ENCODE measurements around the gene KRT79. TPM values are rescaled to one million over a fixed set of nuclear protein-coding genes. Genes with fewer than 3 reads are reported as not detected.

The KRT79 gene
- total RNA-seq, 1 donor from 2014 or later, result not detected

DNA sequence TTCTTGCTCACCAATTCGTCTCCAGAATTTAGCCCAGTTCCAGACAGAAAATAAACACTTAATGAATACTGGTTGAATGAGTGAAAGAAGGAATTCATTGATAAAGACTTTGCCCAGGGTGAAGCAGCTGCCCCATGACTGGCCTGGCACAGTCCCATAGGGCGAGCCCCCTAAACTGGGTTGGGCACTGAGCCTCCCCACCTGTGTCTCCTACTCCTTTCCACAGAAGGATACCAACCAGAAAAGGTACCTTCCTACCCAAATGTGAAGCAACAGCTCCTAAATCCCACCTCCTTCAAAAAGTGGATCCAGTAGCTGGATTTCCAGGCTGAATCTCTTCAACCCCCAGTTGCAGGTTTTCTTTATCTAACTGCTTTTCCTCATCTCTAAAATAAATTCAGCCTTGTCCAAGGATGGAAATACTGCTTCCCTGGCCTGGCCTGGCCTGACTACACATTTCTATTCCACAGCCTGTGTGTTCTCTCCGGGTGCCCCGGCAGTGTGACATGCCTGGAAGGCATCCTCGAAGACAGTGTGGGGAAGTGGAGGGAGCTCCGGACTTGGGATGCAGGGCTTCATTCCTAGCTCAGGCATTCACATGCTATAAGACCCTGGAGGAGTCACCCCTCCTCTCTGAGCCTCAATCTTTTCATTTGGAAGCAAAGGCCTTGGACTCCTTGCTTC, 45.8 kb downstream of the KRT79 start:
- Mint-ChIP-seq H3K27me3 (ENCODE audit: unreplicated experiment) (peaks cover 6% of the 10 kb centered on the region), H3K36me3 (ENCODE audit: low read depth, unreplicated experiment) (no peaks in the 10 kb centered on the region), H3K9me3 (ENCODE audit: unreplicated experiment) (no peaks in the 10 kb centered on the region), H3K4me1 (ENCODE audit: unreplicated experiment) (no peaks in the 10 kb centered on the region), H3K27ac (ENCODE audit: unreplicated experiment) (no peak overlapping the region), H3K4me3 (ENCODE audit: unreplicated experiment) (no peak overlapping the region)
- TF ChIP-seq, protein P1, sequence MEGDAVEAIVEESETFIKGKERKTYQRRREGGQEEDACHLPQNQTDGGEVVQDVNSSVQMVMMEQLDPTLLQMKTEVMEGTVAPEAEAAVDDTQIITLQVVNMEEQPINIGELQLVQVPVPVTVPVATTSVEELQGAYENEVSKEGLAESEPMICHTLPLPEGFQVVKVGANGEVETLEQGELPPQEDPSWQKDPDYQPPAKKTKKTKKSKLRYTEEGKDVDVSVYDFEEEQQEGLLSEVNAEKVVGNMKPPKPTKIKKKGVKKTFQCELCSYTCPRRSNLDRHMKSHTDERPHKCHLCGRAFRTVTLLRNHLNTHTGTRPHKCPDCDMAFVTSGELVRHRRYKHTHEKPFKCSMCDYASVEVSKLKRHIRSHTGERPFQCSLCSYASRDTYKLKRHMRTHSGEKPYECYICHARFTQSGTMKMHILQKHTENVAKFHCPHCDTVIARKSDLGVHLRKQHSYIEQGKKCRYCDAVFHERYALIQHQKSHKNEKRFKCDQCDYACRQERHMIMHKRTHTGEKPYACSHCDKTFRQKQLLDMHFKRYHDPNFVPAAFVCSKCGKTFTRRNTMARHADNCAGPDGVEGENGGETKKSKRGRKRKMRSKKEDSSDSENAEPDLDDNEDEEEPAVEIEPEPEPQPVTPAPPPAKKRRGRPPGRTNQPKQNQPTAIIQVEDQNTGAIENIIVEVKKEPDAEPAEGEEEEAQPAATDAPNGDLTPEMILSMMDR (IDR thresholded peaks at IDR 0.05; ENCODE audit: unreplicated experiment), result no peak
- DNase-seq (ENCODE audit: low spot score), result no peak

DNA sequence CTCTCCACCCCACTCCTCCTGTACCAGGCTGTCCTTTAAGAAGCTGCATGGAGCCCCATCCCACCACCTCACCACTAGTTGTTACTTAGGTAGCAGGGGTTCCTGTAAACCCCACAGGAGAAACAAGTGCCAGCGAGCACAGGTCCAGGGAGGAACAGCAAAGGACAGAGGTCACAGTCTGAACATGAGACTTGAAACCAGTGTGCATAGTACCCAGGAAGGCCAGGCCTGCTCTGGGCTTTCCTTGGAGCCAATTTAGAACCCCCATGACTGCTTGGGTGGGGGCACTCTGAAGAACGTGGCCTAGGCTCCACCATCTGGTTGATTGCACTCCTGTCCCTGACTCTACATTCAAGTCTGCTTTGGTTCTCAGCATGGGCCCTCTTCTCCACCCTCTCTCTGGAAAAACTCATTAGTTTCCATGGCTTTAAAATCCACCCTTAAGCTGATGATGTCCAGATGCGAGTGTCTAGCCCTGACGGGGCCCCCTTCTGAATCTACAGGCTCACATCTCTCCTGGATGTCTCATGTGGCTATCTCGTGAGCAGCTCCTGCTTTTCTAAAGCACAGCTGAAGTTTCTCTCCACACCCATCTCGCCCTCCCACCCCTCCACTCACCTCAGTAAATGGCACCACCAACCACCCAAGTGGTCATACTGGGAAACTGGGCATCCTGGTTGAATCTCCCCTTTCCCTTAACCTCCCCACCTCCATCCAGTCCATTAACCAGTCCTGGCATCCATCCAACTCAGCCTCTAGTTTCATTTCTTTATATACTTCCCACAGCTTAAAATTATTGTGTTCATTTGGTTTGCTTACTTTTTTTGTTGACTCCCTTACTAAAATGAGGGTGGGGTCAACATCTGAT, 46.6 kb downstream of the KRT79 start:
- H3K27me3 Mint-ChIP-seq (ENCODE audit: unreplicated experiment), result peaks cover 6% of the 10 kb centered on the region
- no peak for DNase-seq (ENCODE audit: low spot score)
- H3K4me1 Mint-ChIP-seq (ENCODE audit: unreplicated experiment), result no peaks in the 10 kb centered on the region
- TF ChIP-seq, protein P1 (IDR thresholded peaks at IDR 0.05; ENCODE audit: unreplicated experiment), result no peak
- no peaks in the 10 kb centered on the region for H3K9me3 Mint-ChIP-seq (ENCODE audit: unreplicated experiment)
- no peaks in the 10 kb centered on the region for H3K36me3 Mint-ChIP-seq (ENCODE audit: low read depth, unreplicated experiment)
- no peak overlapping the region for H3K27ac Mint-ChIP-seq (ENCODE audit: unreplicated experiment)
- no peak overlapping the region for H3K4me3 Mint-ChIP-seq (ENCODE audit: unreplicated experiment)

DNA sequence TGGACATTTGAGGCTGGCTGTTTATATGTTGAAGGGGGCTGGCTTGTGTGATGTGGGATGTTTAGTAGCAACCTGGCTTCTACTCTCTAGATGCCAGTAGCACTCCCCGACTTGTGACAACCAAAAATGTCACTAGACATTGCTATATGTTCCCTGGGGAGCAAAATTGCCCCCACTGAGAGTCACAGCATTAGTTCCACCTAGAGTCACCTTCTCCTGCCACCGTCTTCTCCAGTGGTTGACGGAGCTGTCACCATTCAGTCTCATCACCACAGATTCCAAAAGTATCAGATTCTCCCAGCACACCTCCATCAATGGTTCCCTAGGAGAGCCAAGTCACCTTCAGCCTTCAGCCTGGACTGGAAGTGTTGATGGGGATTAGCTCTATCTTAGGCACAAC, 49.2 kb downstream of the KRT79 start:
- DNase-seq (ENCODE audit: low spot score), result no peak
- no peaks in the 10 kb centered on the region for H3K36me3 Mint-ChIP-seq (ENCODE audit: low read depth, unreplicated experiment)
- peaks cover 8% of the 10 kb centered on the region for H3K27me3 Mint-ChIP-seq (ENCODE audit: unreplicated experiment)
- no peaks in the 10 kb centered on the region for H3K9me3 Mint-ChIP-seq (ENCODE audit: unreplicated experiment)
- H3K4me1 Mint-ChIP-seq (ENCODE audit: unreplicated experiment), result no peaks in the 10 kb centered on the region
- no peak overlapping the region for H3K4me3 Mint-ChIP-seq (ENCODE audit: unreplicated experiment)
- no peak overlapping the region for H3K27ac Mint-ChIP-seq (ENCODE audit: unreplicated experiment)
- TF ChIP-seq, protein P1 (IDR thresholded peaks at IDR 0.05; ENCODE audit: unreplicated experiment), result no peak

DNA sequence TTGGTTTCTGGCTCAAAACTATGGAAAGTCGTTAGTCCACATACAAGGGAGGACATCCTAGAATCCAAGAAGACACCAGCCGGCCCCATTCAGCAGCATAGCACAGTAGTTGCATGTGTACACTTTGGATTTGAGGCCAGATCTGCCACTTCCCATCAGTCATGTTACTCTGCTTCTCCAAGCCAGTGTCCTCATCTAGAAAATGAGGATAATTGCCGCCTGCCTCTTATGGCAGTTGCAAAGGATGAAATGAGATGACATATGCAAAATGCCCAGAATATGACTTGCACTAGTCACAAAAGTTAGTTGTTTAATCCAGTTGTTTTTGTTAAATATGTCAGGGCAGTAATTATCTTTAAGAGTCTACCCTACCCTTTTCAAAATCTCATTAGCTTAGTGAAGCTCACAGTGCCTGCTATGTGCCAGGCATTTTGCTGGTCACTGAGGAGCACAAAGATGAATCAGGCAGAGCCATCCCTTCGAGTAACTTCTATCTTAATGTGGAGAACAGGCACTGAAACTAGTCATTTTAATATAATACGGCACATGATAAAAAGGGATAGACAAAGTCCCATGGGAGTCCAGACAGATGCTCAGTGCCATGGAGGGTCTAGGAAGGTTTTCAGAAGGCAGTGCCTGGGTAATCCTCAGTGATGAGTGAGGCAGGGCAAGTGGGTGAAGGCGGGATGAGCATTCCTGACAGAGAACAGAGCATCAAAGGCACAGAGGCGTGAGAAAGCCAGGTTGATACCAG, 50.4 kb downstream of the KRT79 start:
- no peak for DNase-seq (ENCODE audit: low spot score)
- no peak overlapping the region for H3K27ac Mint-ChIP-seq (ENCODE audit: unreplicated experiment)
- H3K36me3 Mint-ChIP-seq (ENCODE audit: low read depth, unreplicated experiment), result no peaks in the 10 kb centered on the region
- TF ChIP-seq, protein P1 (IDR thresholded peaks at IDR 0.05; ENCODE audit: unreplicated experiment), result no peak
- peaks cover 5% of the 10 kb centered on the region for H3K27me3 Mint-ChIP-seq (ENCODE audit: unreplicated experiment)
- no peaks in the 10 kb centered on the region for H3K9me3 Mint-ChIP-seq (ENCODE audit: unreplicated experiment)
- H3K4me3 Mint-ChIP-seq (ENCODE audit: unreplicated experiment), result no peak overlapping the region
- no peaks in the 10 kb centered on the region for H3K4me1 Mint-ChIP-seq (ENCODE audit: unreplicated experiment)

Measured in endothelial cell (in vitro differentiated cells).